PC-3 (cell line): ENCODE measurements around the gene ARSB. TPM values are rescaled to one million over a fixed set of nuclear protein-coding genes. Genes with fewer than 3 reads are reported as not detected.

Experiments
- ATAC-seq: fragments of 200-7000 bp; cut with Tn5 transposase; 2 replicates; pipeline ENCODE4 v1.9.1; 2020; ENCODE audit warnings: mild to moderate bottlenecking, moderate library complexity
- Bru-seq: library from RNA; stranded (reverse); fragments of 400-500 nt; gene quantifications from one replicate; lab custom pipeline; 2021; lab: Mats Ljungman, UMichigan
- BruChase-seq, 2 experiments: library from RNA; stranded (reverse); fragments of 400-500 nt; gene quantifications; one replicate each; lab custom pipeline; 2021; lab: Mats Ljungman, UMichigan
- BruUV-seq: library from RNA; stranded (reverse); fragments of 400-500 nt; replicated peaks from 2 replicates; lab custom pipeline; 2021; lab: Mats Ljungman, UMichigan
- CTCF ChIA-PET: fragments of 300-600 bp; sonication (Branson Sonifier 250); formaldehyde crosslinking; loops from one replicate; lab custom pipeline; 2022; ENCODE audit warnings: antibody characterized with exemption; lab: Charles Lee
- POLR2A ChIA-PET: fragments of 300-600 bp; sonication (Branson Sonifier 250); formaldehyde crosslinking; loops from one replicate; lab custom pipeline; 2022; ENCODE audit warnings: antibody characterized with exemption; ENCODE audit not compliant: unreplicated experiment; lab: Charles Lee
- DNase-seq: peaks from one replicate; pipeline ENCODE4 v3.0.0-alpha.2; 2015
- H2AFZ ChIP-seq: fragments of 300-600 bp; sonication (generic); 2 replicates; pipeline ENCODE4 v1.6.0; 2016; ENCODE audit warnings: antibody characterized with exemption, low read length
- H3F3A ChIP-seq: fragments of 300-600 bp; sonication (generic); one replicate; pipeline ENCODE4 v1.6.0; 2017; ENCODE audit warnings: antibody characterized with exemption, low read length, control low read depth, mild to moderate bottlenecking; ENCODE audit not compliant: unreplicated experiment
- H3K27ac ChIP-seq: fragments of 300-600 bp; sonication (generic); 2 replicates; pipeline ENCODE4 v1.5.1; 2016; ENCODE audit warnings: mild to moderate bottlenecking, low read length
- H3K27me3 ChIP-seq: fragments of 300-600 bp; sonication (generic); 2 replicates; pipeline ENCODE4 v1.6.1; 2016; ENCODE audit warnings: low read length, mixed read lengths
- H3K36me3 ChIP-seq: fragments of 300-600 bp; sonication (generic); 2 replicates; pipeline ENCODE4 v1.6.1; 2016; ENCODE audit warnings: low read depth, mixed run types, low read length, mixed read lengths
- H3K4me1 ChIP-seq: fragments of 300-600 bp; sonication (generic); 2 replicates; pipeline ENCODE4 v1.5.1; 2016; ENCODE audit warnings: low read length; ENCODE audit not compliant: insufficient read depth
- H3K4me2 ChIP-seq: fragments of 300-600 bp; sonication (generic); 2 replicates; pipeline ENCODE4 v1.6.0; 2016; ENCODE audit warnings: low read length
- H3K4me3 ChIP-seq: fragments of 300-600 bp; sonication (generic); 2 replicates; pipeline ENCODE4 v1.5.1; 2016; ENCODE audit warnings: mild to moderate bottlenecking, low read length, mixed read lengths
- H3K79me2 ChIP-seq: fragments of 300-600 bp; sonication (generic); 2 replicates; pipeline ENCODE4 v1.6.1; 2017; ENCODE audit warnings: low read length, mixed read lengths
- H3K9ac ChIP-seq: fragments of 300-600 bp; sonication (generic); 2 replicates; pipeline ENCODE4 v1.6.0; 2016; ENCODE audit warnings: mild to moderate bottlenecking, low read length
- H3K9me2 ChIP-seq: fragments of 300-600 bp; sonication (generic); replicated peaks from 2 replicates; pipeline ENCODE4 v1.6.1; 2016; ENCODE audit warnings: mixed run types, low read length, mixed read lengths
- H3K9me3 ChIP-seq: fragments of 300-600 bp; sonication (generic); 2 replicates; pipeline ENCODE4 v1.6.1; 2016; ENCODE audit warnings: low read length, mixed read lengths
- H4K20me1 ChIP-seq: fragments of 300-600 bp; sonication (generic); 2 replicates; pipeline ENCODE4 v1.6.1; 2016; ENCODE audit warnings: low read length, mixed read lengths
- EZH2 ChIP-seq: fragments of 300-600 bp; sonication (generic); IDR thresholded peaks from one replicate; pipeline ENCODE4 v1.6.1; 2017; ENCODE audit warnings: antibody characterized with exemption, mild to moderate bottlenecking, low read length; ENCODE audit not compliant: unreplicated experiment
- EZH2phosphoT487 ChIP-seq: fragments of 300-600 bp; sonication (generic); IDR thresholded peaks from 2 replicates; pipeline ENCODE4 v1.6.1; 2018; ENCODE audit warnings: mild to moderate bottlenecking, antibody characterized with exemption, low read length, borderline replicate concordance
- intact Hi-C: fragments of 100-400 bp; cut with micrococcal nuclease; formaldehyde crosslinking; loops from 2 replicates; pipeline ENCODE4 v1.9.0; 2023
- long read RNA-seq: library from polyadenylated mRNA; unstranded; transcript quantifications from one replicate; pipeline ENCODE4 v2.0.0, GENCODE V29; 2021; ENCODE audit not compliant: unreplicated experiment
- total RNA-seq: library from RNA; depleted of rRNA; stranded (reverse); fragments of >200 nt; gene quantifications from 2 replicates; pipeline ENCODE4 v1.2.3, GENCODE V29; 2014; rRNA removed
- TF ChIP-seq, protein P1 (sequence below): fragments of 300-600 bp; sonication (generic); conservative IDR thresholded peaks from 2 replicates; pipeline ENCODE4 v1.5.1; 2017; ENCODE audit warnings: antibody characterized with exemption, low read depth, mild to moderate bottlenecking, low read length

The ARSB gene
- 7.1 and 8.1 TPM in 2 replicates for total RNA-seq
- percentile 39 among the genes with signal in this experiment for Bru-seq, nascent RNA
- percentile 38 among the genes with signal in this experiment for BruChase-seq, experiment 1, labeled RNA remaining after a 6-hour chase
- BruChase-seq, experiment 2, labeled RNA remaining after a 2-hour chase, result percentile 38 among the genes with signal in this experiment
- long read RNA-seq, full-length matches to known transcripts, result 5 of 17 reads
- long read RNA-seq, partial matches to known transcripts, result 1 of 17 reads
- long read RNA-seq, other reads (novel, unspliced or antisense), result 11 of 17 reads

DNA sequence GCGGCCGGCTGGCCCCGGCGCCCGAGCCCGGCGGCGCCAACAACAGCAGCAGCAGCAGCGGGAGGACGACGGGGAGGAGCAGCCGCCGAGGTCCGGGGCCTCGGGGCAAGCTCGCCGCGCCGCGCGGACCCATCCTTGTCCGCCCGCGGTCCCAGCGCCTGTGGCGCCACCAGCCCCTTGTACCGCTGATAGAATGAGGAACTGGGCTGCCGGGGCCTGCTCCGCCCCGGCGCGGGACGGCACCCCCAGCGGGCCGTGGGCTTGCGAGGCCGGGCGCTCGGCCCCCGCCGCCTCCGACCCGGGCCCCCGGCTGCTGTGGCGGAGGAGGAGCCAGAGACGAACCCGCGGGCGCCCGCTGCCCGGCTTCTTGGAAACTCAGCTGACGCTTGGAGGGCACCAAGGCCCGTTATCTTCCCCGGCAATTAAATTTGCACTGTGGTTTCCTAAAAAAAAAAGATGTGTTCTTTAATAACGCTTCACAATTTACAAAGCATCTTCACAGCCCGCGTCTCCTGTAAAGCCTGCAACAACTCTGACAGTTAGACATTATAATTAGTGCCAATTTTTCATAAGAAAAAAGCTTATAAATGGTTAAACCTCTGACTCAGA lies at the start of gene ARSB:
ARSB (minus strand) TSS at position 195 of the 609 bp plus-strand sequence; CDS start at position 133, 62 bp downstream.
- Histone ChIP-seq H3K27ac (peak within 1 kb of the TSS; percentile 61), H3K9me3 (no peaks in the 10 kb centered on the region), H2AFZ (peak within 1 kb of the TSS; percentile 97), H3K9me2 (no peaks in the 10 kb centered on the region), H3K4me3 (peak within 1 kb of the TSS; percentile 82), H3K27me3 (no peaks in the 10 kb centered on the region), H3K36me3 (no peaks in the 10 kb centered on the region), H4K20me1 (no peaks in the 10 kb centered on the region), H3K9ac (peak within 1 kb of the TSS; percentile 80), H3K79me2 (no peaks in the 10 kb centered on the region), H3K4me1 (peaks cover 32% of the 10 kb centered on the region), H3F3A (no peaks in the 10 kb centered on the region), H3K4me2 (peak within 1 kb of the TSS; percentile 97)
- intact Hi-C loops, result no loop called here
- DNase-seq (peak; percentile 17), ATAC-seq (peak; percentile 21)
- no peak for TF ChIP-seq EZH2
- POLR2A ChIA-PET, result interaction anchor here (0.8 kb wide), 1 partner anchor 337 kb away, joined by 5 read pairs; no protein-coding TSS in a partner anchor
- CTCF ChIA-PET, result interaction anchor here (0.7 to 1.2 kb wide), 3 partner anchors 40 to 1426 kb away, joined by 3 read pairs; no protein-coding TSS in a partner anchor
- no TSS peak for BruUV-seq

DNA sequence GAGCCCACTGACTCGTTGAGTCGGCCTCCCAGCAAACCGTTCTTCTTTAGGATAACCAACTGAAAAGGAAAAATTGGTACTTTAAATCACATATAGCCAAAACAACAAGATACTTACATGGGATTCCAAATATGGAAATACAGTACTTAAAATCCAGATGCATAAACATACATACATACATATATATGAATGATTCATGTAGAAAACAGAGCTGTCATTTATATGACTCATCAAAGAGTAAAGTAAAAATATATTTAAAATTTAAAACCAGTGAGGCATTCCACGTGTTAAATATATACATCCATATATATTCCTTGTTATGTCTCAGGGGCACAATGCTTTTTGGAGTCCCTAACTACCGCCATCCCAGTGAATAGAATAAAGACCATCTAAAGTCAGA lies 47.7 kb upstream of the ARSB start:
- H3K79me2 ChIP-seq, result no peaks in the 10 kb centered on the region
- CTCF ChIA-PET, result interaction anchor here (0.6 kb wide), 1 partner anchor 479 kb away, joined by 3 read pairs; no protein-coding TSS in a partner anchor
- no peaks in the 10 kb centered on the region for H3K27me3 ChIP-seq
- no peak for ATAC-seq
- no peaks in the 10 kb centered on the region for H3K36me3 ChIP-seq
- H3K9me3 ChIP-seq, result no peaks in the 10 kb centered on the region
- no peak overlapping the region for H3K27ac ChIP-seq
- H2AFZ ChIP-seq, result no peak overlapping the region
- DNase-seq, result no peak
- H3K9ac ChIP-seq, result no peak overlapping the region
- intact Hi-C loops, result no loop called here
- no TSS peak for BruUV-seq
- H3K9me2 ChIP-seq, result no peaks in the 10 kb centered on the region
- TF ChIP-seq EZH2 (no peak), EZH2phosphoT487 (no peak)
- TF ChIP-seq, protein P1, sequence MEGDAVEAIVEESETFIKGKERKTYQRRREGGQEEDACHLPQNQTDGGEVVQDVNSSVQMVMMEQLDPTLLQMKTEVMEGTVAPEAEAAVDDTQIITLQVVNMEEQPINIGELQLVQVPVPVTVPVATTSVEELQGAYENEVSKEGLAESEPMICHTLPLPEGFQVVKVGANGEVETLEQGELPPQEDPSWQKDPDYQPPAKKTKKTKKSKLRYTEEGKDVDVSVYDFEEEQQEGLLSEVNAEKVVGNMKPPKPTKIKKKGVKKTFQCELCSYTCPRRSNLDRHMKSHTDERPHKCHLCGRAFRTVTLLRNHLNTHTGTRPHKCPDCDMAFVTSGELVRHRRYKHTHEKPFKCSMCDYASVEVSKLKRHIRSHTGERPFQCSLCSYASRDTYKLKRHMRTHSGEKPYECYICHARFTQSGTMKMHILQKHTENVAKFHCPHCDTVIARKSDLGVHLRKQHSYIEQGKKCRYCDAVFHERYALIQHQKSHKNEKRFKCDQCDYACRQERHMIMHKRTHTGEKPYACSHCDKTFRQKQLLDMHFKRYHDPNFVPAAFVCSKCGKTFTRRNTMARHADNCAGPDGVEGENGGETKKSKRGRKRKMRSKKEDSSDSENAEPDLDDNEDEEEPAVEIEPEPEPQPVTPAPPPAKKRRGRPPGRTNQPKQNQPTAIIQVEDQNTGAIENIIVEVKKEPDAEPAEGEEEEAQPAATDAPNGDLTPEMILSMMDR, result no peak
- H3K4me3 ChIP-seq, result no peak overlapping the region
- H3K4me2 ChIP-seq, result no peak overlapping the region
- no peaks in the 10 kb centered on the region for H3K4me1 ChIP-seq
- no peaks in the 10 kb centered on the region for H3F3A ChIP-seq
- POLR2A ChIA-PET, result no interaction called here
- H4K20me1 ChIP-seq, result no peaks in the 10 kb centered on the region

DNA sequence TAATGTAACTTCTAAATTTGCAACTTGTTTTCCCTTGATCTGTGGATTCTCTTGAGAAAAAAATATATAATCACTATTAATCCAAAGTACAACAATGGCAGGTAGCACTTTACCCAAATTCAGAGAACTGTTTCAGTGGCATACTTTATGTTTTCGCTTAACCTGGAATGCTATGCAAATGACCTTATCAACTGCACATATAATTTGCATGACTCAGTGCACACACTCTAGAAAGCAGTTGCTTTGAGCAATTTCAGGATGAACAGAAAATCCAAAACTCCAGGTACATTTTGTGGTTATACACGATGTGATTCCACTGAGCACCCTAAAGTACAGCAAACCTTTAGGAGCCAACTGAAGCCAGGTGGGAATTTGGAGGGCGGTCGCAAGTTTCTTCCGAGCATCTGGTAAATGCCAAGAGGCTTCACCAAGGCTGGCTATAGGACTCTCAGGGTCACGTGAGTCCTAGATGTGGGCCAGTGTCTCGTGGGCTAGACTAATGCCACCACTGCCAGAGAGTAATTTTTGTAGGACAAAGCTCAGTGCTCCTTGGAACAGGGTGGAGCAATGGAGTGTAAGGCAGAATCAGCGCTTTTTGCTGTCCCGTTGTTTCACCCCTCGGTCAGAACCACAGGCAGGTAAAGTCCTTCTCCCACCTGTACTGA lies 47.1 kb upstream of the ARSB start:
- no peaks in the 10 kb centered on the region for H3K36me3 ChIP-seq
- H3K9me3 ChIP-seq, result no peaks in the 10 kb centered on the region
- H3K79me2 ChIP-seq, result no peaks in the 10 kb centered on the region
- no peaks in the 10 kb centered on the region for H3F3A ChIP-seq
- no peaks in the 10 kb centered on the region for H3K27me3 ChIP-seq
- ChIA-PET POLR2A (no interaction called here), CTCF (no interaction called here)
- H2AFZ ChIP-seq, result no peak overlapping the region
- TF ChIP-seq, protein P1, result no peak
- TF ChIP-seq EZH2, result no peak
- no peak for TF ChIP-seq EZH2phosphoT487
- intact Hi-C loops, result no loop called here
- no peak overlapping the region for H3K27ac ChIP-seq
- no peaks in the 10 kb centered on the region for H4K20me1 ChIP-seq
- ATAC-seq (no peak), DNase-seq (no peak)
- H3K4me3 ChIP-seq, result no peak overlapping the region
- H3K9me2 ChIP-seq, result no peaks in the 10 kb centered on the region
- H3K4me2 ChIP-seq, result no peak overlapping the region
- no peak overlapping the region for H3K9ac ChIP-seq
- H3K4me1 ChIP-seq, result no peaks in the 10 kb centered on the region
- BruUV-seq, result no TSS peak
